GM12872 (cell line): ENCODE results near the gene PIGT.

Experiments used
- CTCF ChIP-seq: IDR thresholded peaks from 3 replicates; pipeline ENCODE4 v1.5.1; 2011; ENCODE audit warnings: low read depth, mild to moderate bottlenecking, low read length, moderate library complexity; ENCODE audit not compliant: insufficient read depth

PIGT gene

GRCh38 chr20:45433316-45433715, 17.4 kb downstream of the PIGT start:
- TF ChIP-seq CTCF: no peak

GRCh38 chr20:45433976-45434375, 18.0 kb downstream of the PIGT start:
- TF ChIP-seq CTCF: no peak

- peak; percentile 96 for TF ChIP-seq CTCF
These were observed 21.0 kb downstream of the PIGT start for GRCh38 chr20:45436732-45437485.

GRCh38 chr20:45440424-45440823, 24.5 kb downstream of the PIGT start:
- no peak for TF ChIP-seq CTCF

GRCh38 chr20:45440891-45441685, 25.1 kb downstream of the PIGT start:
- TF ChIP-seq CTCF: no peak

GRCh38 chr20:45441746-45442145, 25.8 kb downstream of the PIGT start:
- no peak for TF ChIP-seq CTCF

- no peak for TF ChIP-seq CTCF
These were observed 28.1 kb downstream of the PIGT start for GRCh38 chr20:45444050-45444449.
